ENCODE data around the gene SPAG5. TPM values are rescaled to one million over a fixed set of nuclear protein-coding genes. Genes with fewer than 3 reads are reported as not detected.

SPAG5 gene
- total and polyA plus RNA-seq, 9 of the 15 experiments (the other 6 are each of a cell fraction or from before 2014, with no cell fraction given), result 94.4 to 286 (median 151) TPM

- Histone ChIP-seq H3K4me1 (replicated peaks in 1 of 2; ENCODE audit: control insufficient read depth in 2 of 2, insufficient read depth in 2 of 2, low read length in 2 of 2) (peaks cover 0 to 15% of the 10 kb centered on the region in 2 experiments; a peak in 3 of 5 replicates), H3K36me3 (ENCODE audit: control insufficient read depth, insufficient read depth, low read length) (no peaks in the 10 kb centered on the region), H3K9me1 (ENCODE audit: control insufficient read depth, insufficient read depth, low read length) (no peaks in the 10 kb centered on the region), H3K27me3 (ENCODE audit: control insufficient read depth in 2 of 2, insufficient read depth in 2 of 2, low read length in 2 of 2) (peaks cover 9 to 55% of the 10 kb centered on the region in 2 experiments; a peak in 4 of 5 replicates), H4K20me1 (replicated peaks; ENCODE audit: control insufficient read depth, insufficient read depth, low read length) (peaks cover 18% of the 10 kb centered on the region; the same call in 1 of the 2 replicates), H3K27ac (ENCODE audit: extremely low read depth, low read depth, low read length) (no peak overlapping the region), H3K4me3 (no peak overlapping the region), H2AFZ (ENCODE audit: low read depth, low read length) (no peak overlapping the region), H3K4me2 (ENCODE audit: insufficient read depth, low read length) (no peak overlapping the region), H3K9me3 (replicated peaks; ENCODE audit: control insufficient read depth, insufficient read depth, low read depth, low read length) (no peaks in the 10 kb centered on the region), H3K79me2 (ENCODE audit: control insufficient read depth, insufficient read depth, low read length) (no peaks in the 10 kb centered on the region), H3K9ac (ENCODE audit: insufficient read depth in 1 of 2, low read depth in 2 of 2, low read length in 2 of 2) (0 out of 4 replicates have a peak overlapping the region, but pooled peaks of 1 of the 2 experiments have one; percentile 36)
- BruUV-seq (replicated peaks), result no TSS peak
- ATAC-seq (peak; percentile 56), DNase-seq (ENCODE audit: extremely low read depth in 1 of 4, low spot score in 3 of 4) (peak in 2 of 4 experiments; percentile 38 to 45), FAIRE-seq (no peak)
- peak in 2 of 3 experiments; percentile 18 to 19; a peak in 2 of 6 replicates for TF ChIP-seq CTCF (IDR thresholded peaks at IDR 0.05 in 2 of 3, conservative IDR thresholded peaks at IDR 0.05 in 1 of 3; ENCODE audit: insufficient read depth in 2 of 3, low read depth in 1 of 3, low read length in 3 of 3)
- no peak for TF ChIP-seq FOXJ3 (CRISPR knock-in tag; IDR thresholded peaks at IDR 0.05)
- no peak for TF ChIP-seq LARP7 (IDR thresholded peaks at IDR 0.05)
- peak in 1 of 2 experiments; percentile 21; a peak in 1 of 4 replicates for TF ChIP-seq RAD21 (CRISPR knock-in tag; conservative IDR thresholded peaks at IDR 0.05 in 1 of 2, IDR thresholded peaks at IDR 0.05 in 1 of 2)
- intact Hi-C loops (cut with micrococcal nuclease) (no loop called here), in situ Hi-C loops (cut with MboI) (loop anchor here (5.0 kb wide), 1 partner anchor 38 kb away; no protein-coding TSS in a partner anchor)
- ChIA-PET CTCF (ENCODE audit: low intra/inter-chr PET ratio) (no interaction called here), POLR2A (interaction anchor here (0.6 kb wide), 1 partner anchor 703 kb away, joined by 3 read pairs; no protein-coding TSS in a partner anchor)
- 8% methylated on average over 8 of the region's 11 CpGs for WGBS (ENCODE audit: insufficient coverage, low coverage, missing lambda C conversion rate)
Observed at GRCh38 chr17:28534740-28535375, 64.0 kb downstream of the SPAG5 start.

Data from K562 (cell line).